ENCODE measurements around the gene TUBB.

DNA sequence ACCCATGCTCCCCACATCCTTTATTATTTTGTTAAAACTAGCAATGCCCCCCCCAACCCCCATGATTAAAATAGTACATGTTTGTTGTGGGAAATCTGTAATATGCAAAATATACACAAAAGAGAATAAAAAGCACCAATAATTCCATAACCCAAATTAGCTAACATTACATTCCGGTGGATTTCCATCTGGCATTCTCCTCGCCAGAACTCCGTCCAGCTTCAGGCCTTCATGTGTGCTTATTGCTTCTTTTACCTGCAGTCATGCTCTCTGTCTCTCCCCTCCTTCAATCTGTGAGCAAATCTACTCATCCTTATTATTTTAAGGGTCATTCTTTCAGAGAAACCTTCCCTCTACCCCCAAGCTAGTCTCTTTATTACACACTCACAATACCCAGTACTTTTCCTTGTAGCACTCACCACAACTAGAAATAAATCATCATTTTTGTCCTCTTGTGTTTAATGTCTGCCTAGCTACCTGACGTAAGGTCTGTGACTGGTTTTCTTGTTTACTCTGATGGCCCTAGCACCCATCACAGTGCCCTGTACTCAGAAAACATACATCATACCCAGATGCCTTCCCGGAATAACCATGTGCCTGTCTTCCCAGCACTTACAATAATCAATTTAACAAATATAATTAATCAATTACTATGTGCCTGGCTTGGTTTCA, 49.8 kb downstream of the TUBB start:
- TF ChIP-seq, protein P1, sequence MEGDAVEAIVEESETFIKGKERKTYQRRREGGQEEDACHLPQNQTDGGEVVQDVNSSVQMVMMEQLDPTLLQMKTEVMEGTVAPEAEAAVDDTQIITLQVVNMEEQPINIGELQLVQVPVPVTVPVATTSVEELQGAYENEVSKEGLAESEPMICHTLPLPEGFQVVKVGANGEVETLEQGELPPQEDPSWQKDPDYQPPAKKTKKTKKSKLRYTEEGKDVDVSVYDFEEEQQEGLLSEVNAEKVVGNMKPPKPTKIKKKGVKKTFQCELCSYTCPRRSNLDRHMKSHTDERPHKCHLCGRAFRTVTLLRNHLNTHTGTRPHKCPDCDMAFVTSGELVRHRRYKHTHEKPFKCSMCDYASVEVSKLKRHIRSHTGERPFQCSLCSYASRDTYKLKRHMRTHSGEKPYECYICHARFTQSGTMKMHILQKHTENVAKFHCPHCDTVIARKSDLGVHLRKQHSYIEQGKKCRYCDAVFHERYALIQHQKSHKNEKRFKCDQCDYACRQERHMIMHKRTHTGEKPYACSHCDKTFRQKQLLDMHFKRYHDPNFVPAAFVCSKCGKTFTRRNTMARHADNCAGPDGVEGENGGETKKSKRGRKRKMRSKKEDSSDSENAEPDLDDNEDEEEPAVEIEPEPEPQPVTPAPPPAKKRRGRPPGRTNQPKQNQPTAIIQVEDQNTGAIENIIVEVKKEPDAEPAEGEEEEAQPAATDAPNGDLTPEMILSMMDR (IDR thresholded peaks at IDR 0.05) = no peak
- TF ChIP-seq POLR2A (IDR thresholded peaks at IDR 0.05) = no peak

Measured in body of pancreas (tissue), 4 donors.